SK-N-SH treated with all-trans-retinoic acid at 6 μM for 48 hours (cell line): ENCODE measurements around the gene GRIA3.

Source experiments
- ARNTL ChIP-seq: fragments of 450-650 bp; formaldehyde crosslinking; IDR thresholded peaks from 2 replicates; pipeline ENCODE4 v1.5.0; 2020; ENCODE audit warnings: low read depth, mild to moderate bottlenecking, moderate library complexity, borderline replicate concordance
- BACH2 ChIP-seq: fragments of 250-450 bp; sonication (Bioruptor Pico); IDR thresholded peaks from 2 replicates; pipeline ENCODE4 v1.9.0; 2021; ENCODE audit warnings: mild to moderate bottlenecking, borderline replicate concordance
- OSR1 ChIP-seq: fragments of 250-450 bp; sonication (Bioruptor Pico); IDR thresholded peaks from 2 replicates; pipeline ENCODE4 v1.8.0; 2022; ENCODE audit warnings: moderate library complexity, mild to moderate bottlenecking, inconsistent platforms
- RARB ChIP-seq: fragments of 250-450 bp; sonication (Bioruptor Pico); IDR thresholded peaks from 2 replicates; pipeline ENCODE4 v1.8.0; 2021; ENCODE audit warnings: mild to moderate bottlenecking, moderate library complexity
- TCF4 ChIP-seq: fragments of 250-450 bp; sonication (Bioruptor Pico); IDR thresholded peaks from 2 replicates; pipeline ENCODE4 v1.8.0; 2021; ENCODE audit warnings: mild to moderate bottlenecking, moderate library complexity, borderline replicate concordance
- TOX ChIP-seq: fragments of 250-450 bp; sonication (Bioruptor Pico); IDR thresholded peaks from 2 replicates; pipeline ENCODE4 v1.8.0; 2021; ENCODE audit warnings: mild to moderate bottlenecking, moderate library complexity, borderline replicate concordance
- ZFP3 ChIP-seq: fragments of 250-450 bp; sonication (Bioruptor Pico); IDR thresholded peaks from 2 replicates; pipeline ENCODE4 v1.5.0; 2020; ENCODE audit warnings: mild to moderate bottlenecking, moderate library complexity
- ZNF70 ChIP-seq: fragments of 450-650 bp; formaldehyde crosslinking; IDR thresholded peaks from 2 replicates; pipeline ENCODE4 v1.5.0; 2020; ENCODE audit warnings: mild to moderate bottlenecking, moderate library complexity
- TF ChIP-seq, protein P1 (sequence below): fragments of 250-450 bp; sonication (Bioruptor Pico); IDR thresholded peaks from 2 replicates; pipeline ENCODE4 v1.8.0; 2020; ENCODE audit warnings: mild to moderate bottlenecking, moderate library complexity, borderline replicate concordance
- TF ChIP-seq, protein P2 (sequence below): fragments of 250-450 bp; sonication (Bioruptor Pico); IDR thresholded peaks from 2 replicates; pipeline ENCODE4 v1.5.1; 2021; ENCODE audit warnings: mild to moderate bottlenecking, moderate library complexity
- TF ChIP-seq, protein P3 (sequence below): fragments of 250-450 bp; sonication (Bioruptor Pico); IDR thresholded peaks from 2 replicates; pipeline ENCODE4 v1.5.0; 2020; ENCODE audit warnings: mild to moderate bottlenecking, moderate library complexity
- TF ChIP-seq, protein P4 (sequence below): fragments of 250-450 bp; sonication (Bioruptor Pico); IDR thresholded peaks from 2 replicates; pipeline ENCODE4 v1.5.1; 2020; ENCODE audit warnings: low read depth, mild to moderate bottlenecking, moderate library complexity
- TF ChIP-seq, protein P5 (sequence below): fragments of 250-450 bp; sonication (Bioruptor Pico); IDR thresholded peaks from 2 replicates; pipeline ENCODE4 v1.8.0; 2021; ENCODE audit warnings: low read depth, mild to moderate bottlenecking, moderate library complexity, borderline replicate concordance

DNA sequence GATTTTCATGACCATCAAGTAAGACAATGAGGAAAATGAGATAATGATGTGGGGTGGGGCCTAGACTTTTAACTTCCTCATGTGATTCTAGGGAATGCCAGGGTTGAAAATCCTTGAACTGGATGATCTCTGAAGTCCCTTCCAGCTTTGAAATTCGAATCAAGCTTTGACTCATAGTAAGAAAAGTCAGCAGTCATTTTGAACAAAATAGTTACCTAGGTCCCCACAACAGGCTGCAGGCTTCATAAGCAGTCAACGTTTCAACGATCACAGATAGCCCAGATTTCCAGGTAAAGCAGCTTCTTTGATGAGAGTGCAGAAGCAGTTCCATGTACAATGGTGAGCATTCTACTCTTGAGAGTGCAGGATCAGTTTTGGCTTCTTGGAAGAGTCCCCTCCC is 93.7 kb downstream of the GRIA3 start:
- TF ChIP-seq, protein P1, sequence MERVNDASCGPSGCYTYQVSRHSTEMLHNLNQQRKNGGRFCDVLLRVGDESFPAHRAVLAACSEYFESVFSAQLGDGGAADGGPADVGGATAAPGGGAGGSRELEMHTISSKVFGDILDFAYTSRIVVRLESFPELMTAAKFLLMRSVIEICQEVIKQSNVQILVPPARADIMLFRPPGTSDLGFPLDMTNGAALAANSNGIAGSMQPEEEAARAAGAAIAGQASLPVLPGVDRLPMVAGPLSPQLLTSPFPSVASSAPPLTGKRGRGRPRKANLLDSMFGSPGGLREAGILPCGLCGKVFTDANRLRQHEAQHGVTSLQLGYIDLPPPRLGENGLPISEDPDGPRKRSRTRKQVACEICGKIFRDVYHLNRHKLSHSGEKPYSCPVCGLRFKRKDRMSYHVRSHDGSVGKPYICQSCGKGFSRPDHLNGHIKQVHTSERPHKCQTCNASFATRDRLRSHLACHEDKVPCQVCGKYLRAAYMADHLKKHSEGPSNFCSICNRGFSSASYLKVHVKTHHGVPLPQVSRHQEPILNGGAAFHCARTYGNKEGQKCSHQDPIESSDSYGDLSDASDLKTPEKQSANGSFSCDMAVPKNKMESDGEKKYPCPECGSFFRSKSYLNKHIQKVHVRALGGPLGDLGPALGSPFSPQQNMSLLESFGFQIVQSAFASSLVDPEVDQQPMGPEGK: no peak
- TF ChIP-seq, protein P2, sequence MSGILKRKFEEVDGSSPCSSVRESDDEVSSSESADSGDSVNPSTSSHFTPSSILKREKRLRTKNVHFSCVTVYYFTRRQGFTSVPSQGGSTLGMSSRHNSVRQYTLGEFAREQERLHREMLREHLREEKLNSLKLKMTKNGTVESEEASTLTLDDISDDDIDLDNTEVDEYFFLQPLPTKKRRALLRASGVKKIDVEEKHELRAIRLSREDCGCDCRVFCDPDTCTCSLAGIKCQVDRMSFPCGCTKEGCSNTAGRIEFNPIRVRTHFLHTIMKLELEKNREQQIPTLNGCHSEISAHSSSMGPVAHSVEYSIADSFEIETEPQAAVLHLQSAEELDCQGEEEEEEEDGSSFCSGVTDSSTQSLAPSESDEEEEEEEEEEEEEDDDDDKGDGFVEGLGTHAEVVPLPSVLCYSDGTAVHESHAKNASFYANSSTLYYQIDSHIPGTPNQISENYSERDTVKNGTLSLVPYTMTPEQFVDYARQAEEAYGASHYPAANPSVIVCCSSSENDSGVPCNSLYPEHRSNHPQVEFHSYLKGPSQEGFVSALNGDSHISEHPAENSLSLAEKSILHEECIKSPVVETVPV: no peak
- TF ChIP-seq RARB (CRISPR knock-in tag) (no peak), OSR1 (CRISPR knock-in tag) (no peak), TCF4 (CRISPR knock-in tag) (no peak), ZNF70 (CRISPR knock-in tag) (no peak), TOX (CRISPR knock-in tag) (no peak), ZFP3 (no peak), ARNTL (no peak), BACH2 (CRISPR knock-in tag) (no peak)
- TF ChIP-seq, protein P3, sequence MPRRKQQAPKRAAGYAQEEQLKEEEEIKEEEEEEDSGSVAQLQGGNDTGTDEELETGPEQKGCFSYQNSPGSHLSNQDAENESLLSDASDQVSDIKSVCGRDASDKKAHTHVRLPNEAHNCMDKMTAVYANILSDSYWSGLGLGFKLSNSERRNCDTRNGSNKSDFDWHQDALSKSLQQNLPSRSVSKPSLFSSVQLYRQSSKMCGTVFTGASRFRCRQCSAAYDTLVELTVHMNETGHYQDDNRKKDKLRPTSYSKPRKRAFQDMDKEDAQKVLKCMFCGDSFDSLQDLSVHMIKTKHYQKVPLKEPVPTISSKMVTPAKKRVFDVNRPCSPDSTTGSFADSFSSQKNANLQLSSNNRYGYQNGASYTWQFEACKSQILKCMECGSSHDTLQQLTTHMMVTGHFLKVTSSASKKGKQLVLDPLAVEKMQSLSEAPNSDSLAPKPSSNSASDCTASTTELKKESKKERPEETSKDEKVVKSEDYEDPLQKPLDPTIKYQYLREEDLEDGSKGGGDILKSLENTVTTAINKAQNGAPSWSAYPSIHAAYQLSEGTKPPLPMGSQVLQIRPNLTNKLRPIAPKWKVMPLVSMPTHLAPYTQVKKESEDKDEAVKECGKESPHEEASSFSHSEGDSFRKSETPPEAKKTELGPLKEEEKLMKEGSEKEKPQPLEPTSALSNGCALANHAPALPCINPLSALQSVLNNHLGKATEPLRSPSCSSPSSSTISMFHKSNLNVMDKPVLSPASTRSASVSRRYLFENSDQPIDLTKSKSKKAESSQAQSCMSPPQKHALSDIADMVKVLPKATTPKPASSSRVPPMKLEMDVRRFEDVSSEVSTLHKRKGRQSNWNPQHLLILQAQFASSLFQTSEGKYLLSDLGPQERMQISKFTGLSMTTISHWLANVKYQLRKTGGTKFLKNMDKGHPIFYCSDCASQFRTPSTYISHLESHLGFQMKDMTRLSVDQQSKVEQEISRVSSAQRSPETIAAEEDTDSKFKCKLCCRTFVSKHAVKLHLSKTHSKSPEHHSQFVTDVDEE: no peak
- TF ChIP-seq, protein P4, sequence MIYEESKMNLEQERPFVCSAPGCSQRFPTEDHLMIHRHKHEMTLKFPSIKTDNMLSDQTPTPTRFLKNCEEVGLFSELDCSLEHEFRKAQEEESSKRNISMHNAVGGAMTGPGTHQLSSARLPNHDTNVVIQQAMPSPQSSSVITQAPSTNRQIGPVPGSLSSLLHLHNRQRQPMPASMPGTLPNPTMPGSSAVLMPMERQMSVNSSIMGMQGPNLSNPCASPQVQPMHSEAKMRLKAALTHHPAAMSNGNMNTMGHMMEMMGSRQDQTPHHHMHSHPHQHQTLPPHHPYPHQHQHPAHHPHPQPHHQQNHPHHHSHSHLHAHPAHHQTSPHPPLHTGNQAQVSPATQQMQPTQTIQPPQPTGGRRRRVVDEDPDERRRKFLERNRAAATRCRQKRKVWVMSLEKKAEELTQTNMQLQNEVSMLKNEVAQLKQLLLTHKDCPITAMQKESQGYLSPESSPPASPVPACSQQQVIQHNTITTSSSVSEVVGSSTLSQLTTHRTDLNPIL (CRISPR knock-in tag): no peak
- TF ChIP-seq, protein P5, sequence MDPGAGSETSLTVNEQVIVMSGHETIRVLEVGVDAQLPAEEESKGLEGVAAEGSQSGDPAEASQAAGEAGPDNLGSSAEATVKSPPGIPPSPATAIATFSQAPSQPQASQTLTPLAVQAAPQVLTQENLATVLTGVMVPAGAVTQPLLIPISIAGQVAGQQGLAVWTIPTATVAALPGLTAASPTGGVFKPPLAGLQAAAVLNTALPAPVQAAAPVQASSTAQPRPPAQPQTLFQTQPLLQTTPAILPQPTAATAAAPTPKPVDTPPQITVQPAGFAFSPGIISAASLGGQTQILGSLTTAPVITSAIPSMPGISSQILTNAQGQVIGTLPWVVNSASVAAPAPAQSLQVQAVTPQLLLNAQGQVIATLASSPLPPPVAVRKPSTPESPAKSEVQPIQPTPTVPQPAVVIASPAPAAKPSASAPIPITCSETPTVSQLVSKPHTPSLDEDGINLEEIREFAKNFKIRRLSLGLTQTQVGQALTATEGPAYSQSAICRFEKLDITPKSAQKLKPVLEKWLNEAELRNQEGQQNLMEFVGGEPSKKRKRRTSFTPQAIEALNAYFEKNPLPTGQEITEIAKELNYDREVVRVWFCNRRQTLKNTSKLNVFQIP (CRISPR knock-in tag): no peak
